Caki2 (cell line): ENCODE results near the gene CYTH4. TPM values are rescaled to one million over a fixed set of nuclear protein-coding genes. Genes with fewer than 3 reads are reported as not detected.

Source experiments
- DNase-seq: peaks from one replicate; pipeline ENCODE4 v3.0.0-alpha.2; 2015; ENCODE audit warnings: low read depth
- in situ Hi-C: cut with HindIII; loops from 2 replicates; pipeline ENCODE4 v1.10.0; 2016; ENCODE audit warnings: low sequenced_read_pairs, low pct_unique_long_range_greater_than_20kb, mixed read lengths
- total RNA-seq: library from RNA; depleted of rRNA; stranded (reverse); fragments of >200 nt; shearing (Covaris generic); gene quantifications from 2 replicates; pipeline ENCODE4 v1.2.3, GENCODE V29; 2014; ENCODE audit warnings: low replicate concordance

CYTH4 gene
- total RNA-seq, 1 experiment from 2014 or later: 0.98 TPM

DNA sequence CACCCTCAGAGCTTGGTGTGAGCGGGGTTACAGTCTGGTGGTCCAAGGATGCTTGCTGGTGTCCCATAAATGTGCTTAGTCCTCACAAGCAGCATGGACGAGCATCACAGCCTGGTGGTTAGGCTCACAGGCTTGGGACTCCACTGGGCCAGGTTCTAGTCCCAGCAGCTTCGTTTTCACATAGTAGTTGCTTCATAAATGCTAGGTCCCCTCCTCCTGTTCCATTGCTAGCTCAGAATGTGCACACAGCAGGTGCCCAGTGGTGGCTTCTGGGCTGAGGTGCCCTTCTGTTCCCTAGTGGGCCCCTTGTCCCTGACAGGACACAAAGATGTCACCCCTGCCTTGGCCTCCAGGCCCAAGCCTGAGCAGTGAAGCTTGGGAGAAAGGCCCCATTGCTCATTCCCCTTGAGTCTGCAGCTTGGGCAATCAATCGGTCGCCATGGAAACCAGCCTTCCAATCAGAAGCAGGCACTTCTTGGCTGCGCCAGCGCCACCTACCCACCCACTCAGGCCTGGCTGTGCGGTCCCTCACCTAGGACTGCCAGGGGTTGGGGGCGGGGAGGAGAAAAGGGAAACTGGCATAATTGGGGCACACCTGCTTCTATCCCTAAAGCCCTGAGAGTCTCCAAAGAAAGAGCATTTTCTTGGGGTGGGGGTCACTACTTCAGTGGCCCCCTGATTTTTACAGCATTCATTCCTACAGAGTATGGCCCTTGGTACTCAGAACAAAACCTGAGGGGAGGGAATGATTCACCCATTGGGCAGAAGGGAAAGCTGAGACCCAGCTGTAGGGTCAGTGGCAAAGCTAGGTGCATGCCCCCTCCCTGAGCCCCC is 48.1 kb downstream of the CYTH4 start:
- in situ Hi-C loops: no loop called here
- DNase-seq: peak; percentile 90

DNA sequence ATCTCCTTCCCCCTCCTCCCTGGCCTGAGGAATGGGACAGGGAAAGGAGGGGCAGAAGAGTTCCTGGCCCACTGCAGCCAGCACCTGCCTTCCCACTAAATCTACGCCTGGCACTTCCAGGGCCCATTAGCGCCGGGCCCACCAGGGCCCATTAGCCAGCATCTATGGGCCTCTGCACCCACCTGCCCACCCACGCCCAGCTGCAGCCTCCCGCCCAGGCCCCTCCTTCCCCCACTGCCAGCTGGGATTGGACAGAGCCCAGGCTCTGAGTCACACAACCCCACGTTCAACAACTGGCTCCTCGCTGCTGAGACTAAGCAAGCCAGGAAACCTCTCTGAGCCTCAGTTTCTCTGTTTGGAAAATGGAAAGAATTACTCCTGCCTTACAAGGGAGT is 48.7 kb downstream of the CYTH4 start:
- peak; percentile 57 for DNase-seq
- in situ Hi-C loops: no loop called here

DNA sequence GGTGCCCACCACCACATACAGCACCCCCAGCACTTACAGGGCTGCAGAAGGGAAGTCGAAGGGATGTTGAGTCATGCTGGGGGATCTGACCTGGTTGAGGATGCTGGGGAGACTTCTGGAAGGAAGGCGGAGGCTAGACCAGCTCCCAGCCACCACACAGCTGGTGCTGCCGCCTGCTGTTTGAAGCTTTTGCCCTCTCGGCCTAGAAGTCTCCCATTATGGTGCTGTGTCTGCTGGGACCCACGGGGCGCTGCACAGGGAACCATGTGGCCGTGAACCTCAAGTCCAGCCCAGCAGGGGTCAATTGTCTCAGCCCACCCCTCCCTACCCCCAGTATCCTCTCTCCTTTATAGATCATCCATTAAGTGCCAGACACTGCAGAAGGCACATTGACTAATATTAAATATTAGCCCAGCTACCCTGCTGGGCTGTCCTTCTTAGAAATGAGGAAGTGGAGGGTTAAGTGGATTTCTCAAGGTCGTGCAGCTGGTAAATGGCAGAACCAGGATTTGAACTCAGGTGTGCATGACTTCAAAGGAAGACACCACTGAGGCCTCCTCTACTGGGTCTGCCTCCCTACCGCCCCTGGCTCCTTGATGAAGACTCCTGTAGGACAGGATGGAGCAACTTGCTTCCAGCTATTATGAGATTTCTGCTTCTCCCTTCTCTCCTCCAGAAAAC is 49.7 kb downstream of the CYTH4 start:
- DNase-seq: peak; percentile 60
- in situ Hi-C loops: no loop called here

DNA sequence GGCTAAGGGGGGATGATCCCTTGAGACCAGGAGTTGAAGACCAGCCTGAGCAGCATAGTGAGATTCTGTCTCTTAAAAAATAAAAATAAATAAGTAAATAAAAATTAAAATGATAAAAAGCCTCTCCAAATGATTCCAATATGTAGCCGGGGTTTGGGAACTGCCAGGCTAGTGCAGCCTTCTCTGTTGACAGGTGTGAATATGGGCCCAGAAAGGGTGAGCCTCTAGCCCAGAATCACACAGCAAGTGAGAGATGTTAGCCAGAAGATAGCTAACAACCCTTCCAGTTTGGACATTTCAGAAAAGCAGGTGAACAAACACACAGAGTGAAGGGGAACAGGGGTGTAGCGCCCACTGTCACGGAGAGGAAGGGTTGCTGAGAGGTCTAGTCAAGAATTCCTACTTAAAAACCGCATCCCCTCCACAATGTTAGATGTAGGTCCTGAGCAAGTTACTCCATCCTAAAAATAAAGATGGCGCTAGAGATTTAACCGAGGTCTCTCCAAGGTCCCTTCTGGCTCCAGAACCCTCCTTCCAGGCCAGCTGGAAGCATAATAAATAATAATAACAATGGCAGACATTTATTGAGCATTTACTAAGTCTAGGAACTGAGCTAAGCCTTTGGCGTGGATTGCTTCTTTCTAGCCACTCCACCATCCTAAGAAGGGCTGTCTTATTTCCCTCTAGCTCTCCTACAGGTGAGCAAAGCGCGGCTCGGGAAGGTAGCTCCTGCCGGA is 51.6 kb downstream of the CYTH4 start:
- in situ Hi-C loops: no loop called here
- no peak for DNase-seq

DNA sequence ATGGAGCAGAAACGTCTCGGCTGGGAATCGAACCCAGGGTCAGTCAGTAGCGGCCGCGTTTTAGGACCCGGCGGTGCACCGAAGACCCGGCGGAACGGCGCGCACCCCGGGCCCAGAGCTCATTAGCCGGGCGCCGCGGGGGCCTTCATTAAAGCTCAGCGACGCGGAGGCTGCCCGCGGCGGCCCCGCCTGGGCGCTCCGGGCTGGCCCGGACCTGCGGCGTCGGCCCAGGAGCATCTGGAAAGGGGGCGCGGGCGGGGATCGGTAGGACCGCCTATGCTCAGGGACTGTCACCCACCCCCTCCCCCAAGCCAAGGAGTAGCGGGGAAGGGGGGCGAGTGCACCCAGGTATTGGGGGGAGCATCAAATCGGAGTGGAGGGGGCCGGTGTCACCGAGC is 52.2 kb downstream of the CYTH4 start:
- no peak for DNase-seq
- in situ Hi-C loops: no loop called here

DNA sequence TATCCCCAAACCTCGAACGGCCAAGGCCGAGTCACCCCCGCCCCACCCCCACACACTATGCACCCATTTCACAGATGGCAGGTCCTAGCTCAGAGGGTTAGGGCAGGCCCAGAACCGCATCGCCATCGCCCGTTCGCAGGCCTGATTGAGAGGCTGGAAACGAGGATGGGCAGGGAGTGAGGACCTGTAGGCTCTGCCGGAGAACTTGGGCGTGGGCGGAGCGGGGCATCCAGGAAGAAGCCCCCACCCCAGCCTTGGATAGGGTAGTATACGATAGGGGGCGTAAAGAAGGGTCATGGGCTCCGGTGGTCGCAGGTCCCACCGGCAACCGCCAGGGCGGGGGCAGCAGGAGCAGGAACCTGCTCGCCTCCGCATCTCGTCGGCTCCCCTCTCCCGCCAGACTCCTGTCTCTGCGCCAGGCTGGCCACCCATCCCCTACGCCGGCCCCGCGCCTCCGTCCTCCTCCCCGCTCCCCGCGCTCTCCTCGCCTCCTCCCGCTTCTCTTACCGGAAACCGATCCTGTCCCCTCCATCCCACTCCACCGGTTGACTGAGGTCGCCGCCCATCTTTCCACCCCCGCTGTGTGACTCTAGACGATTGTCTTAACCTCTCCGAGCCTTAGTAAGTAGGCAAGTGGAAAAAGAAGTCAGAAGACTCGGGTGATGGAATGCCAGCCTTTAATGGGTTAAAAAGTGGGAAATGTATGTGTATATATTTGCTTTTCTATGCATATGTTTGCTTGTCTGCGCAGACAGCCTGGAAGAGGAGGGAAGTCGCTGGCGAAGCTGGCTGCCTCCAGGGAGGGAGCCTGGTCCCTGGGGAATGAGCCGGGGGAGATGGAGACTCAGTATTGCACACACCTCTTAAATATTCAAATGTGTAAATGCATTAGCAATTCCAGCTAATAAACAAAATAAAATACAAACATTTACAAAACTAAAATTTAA is 52.8 kb downstream of the CYTH4 start:
- DNase-seq: no peak
- in situ Hi-C loops: no loop called here

DNA sequence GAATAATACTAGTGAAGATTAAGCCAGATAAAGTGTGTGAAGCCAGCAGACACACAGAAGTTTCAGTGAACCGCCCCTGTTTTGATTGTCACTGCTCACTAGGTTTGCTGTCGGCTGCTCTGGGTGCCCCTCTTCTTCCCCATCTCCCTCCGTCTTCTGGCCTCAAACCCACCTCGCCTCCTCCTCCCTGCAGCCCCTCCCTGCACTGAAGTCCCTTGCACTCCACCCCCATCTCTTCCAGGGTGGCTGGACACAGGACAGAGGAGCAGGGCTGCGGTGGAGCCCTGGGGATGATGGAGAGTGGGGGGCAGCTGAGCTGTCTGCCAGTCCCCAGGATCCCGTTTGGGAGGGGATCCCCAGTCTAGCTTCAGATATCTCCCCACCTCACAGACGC is 53.5 kb downstream of the CYTH4 start:
- DNase-seq: no peak
- in situ Hi-C loops: no loop called here

DNA sequence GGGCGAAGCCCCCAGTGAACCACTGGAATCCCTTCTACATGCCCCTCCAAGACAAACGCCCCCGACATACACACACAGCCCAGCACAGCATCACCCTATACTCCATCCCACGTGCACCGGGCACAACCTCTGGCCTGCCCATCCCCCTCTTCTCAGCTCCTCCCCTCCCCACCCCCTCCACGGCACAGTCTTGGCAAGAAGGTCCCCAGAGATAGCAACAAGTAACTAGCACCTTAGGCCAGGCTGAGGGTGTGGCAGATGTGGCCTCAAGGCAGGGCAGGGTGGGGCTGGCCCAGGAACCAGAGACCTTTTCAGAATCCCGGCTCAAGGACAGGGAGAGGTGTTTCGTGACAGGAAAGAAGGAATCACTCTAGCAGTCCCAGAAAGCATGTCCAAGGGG is 54.3 kb downstream of the CYTH4 start:
- DNase-seq: no peak
- in situ Hi-C loops: no loop called here

DNA sequence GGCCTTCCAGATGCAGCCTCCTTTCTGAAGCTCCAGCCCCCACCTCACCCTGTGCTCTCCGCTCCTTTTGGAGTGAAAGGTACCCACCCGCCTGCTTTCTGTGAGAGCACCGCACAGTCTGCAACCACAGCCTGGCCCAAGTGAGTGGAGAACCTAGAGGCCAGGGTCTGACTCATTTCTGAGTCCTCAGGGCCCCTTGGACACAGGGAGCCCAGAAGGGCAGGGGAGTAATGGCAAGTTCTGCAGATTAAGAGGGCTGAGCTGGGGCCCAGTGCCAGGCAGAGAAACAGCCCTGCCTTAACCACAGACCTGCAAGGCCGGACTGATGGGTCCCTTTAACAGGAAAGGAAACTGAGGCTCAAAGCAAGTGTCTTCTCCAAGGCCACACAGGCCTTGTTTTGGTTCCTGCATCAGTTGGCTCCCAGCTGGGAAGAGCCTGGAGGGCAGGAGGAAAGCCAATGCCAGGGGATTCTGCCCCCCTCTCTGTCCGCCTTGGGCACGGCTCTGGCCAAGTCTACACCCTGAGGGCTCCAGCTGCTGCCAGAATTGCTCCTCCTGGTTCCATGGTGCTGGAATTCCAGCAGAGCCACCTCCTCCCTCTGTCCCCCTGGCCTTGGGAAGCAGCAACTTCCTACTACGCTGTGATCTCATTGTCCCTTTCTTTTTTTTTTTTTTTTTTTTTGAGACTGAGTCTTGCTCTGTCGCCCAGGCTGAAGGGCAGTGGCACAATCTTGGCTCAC is 55.1 kb downstream of the CYTH4 start:
- in situ Hi-C loops: no loop called here
- DNase-seq: peak; percentile 29

DNA sequence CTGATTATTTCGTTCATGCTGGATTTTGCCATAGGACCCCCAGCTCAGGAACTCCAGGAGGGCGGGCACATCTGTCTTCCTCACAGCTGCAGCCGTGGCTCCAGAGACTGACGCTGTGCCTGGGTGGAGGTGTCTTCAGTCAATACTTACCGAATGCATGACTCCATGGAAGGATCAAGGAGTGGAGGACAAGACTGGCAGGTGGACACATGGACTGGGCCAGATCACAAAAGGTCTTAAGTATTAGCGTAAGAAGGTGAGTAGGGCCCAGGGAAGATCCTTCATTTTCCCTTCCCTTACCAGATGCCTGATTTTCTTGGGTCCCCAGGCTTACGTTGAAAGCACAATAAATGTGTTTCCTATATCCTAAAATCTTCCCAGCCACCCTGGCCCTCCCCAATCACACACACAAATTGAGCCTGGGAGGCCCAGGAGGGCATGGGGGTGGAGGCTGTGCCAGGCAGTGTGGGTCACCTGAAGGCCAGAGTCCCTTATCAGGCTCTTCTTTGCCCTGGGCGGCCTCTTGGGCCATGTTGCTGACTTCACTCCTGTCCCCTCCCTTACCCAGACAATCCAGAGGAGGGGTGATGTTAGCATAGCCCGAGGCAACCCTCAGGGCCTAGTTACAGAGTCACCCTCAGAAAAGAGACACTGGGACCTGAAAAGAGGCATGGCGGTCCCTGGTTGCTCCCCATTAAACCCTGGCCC is 56.4 kb downstream of the CYTH4 start:
- in situ Hi-C loops: no loop called here
- DNase-seq: no peak

DNA sequence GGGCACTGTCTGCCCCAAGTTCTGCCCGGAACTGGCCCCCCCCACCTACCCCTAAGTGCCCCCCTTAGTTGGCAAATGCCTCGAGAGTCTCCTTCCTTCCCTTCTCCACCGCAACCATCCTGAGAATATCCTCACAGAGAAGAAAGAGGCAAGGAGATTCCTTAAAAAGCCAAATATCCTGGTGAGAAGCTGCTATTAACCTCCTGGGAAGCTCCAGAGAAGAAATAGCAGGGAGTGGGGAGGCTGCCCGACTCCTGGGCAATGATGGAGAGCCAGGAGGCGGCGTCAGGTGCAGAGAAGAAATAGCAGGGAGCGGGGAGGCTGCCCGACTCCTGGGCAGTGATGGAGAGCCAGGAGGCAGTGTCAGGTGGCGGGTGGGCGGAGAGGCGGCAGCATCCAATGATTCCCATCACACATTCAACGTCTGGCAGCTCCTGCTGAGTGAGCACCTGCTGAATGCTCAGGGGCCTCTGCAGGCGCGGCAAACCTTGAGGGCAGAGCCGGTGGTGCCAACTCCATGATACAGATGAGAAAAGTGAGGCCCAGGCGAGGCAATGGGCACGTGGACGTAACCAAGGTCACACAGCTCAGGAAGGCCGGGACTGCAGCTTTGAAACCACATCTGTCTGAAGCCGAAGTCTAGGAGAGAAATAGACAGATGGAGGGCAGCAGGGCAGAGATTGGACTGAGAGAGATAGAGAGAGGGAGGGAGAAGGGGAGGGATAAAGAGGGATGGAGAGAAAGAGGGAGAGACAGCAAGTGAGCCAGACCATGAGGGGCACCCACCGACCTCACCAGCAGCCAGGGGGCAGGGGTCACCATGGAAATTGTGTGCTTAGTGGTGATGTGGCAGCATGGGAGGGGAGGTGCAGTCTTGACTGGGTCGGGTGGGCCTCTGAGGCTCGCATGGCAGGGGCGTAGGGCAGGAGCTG is 58.3 kb downstream of the CYTH4 start:
- no peak for DNase-seq
- in situ Hi-C loops: no loop called here

DNA sequence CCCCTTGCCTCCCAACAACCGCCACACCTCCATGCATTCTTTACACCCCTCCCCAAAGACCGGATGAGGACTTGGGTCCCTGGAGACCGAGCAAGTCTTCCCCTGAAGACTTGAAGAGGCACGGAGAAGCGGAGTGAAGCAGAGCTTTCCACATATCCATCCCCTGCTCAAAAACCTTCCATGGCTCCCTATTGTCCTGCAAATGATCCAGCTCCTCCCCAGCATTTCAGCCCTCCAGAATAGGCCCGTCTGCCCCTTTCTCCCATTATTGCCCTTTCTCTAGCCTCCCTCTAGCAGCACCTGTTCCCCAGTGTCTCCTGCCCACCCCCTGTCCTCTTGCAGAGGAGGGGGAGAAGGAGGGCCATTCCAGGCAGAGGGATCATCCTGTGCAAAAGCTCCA is 59.8 kb downstream of the CYTH4 start:
- no peak for DNase-seq
- in situ Hi-C loops: no loop called here

DNA sequence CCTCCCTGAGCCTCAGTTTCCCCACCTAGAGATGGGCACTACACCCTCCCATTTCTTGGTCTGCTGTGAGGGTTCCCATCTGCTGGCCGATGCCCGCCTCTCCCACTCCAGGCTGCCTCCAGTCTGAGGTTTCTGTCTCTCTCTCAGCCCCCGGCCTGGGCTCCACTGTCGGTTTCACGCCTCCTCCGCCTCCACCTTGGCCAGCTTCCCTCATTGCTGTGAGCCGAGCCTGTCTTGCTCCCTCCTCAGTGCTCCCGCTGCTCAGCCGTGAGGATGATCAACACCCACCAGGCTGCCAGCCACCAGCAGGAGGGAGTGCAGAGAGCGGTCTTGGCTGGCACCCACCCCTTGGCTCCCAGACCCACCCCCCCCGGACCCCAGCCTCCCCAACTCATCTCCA is 61.0 kb downstream of the CYTH4 start:
- in situ Hi-C loops: no loop called here

DNA sequence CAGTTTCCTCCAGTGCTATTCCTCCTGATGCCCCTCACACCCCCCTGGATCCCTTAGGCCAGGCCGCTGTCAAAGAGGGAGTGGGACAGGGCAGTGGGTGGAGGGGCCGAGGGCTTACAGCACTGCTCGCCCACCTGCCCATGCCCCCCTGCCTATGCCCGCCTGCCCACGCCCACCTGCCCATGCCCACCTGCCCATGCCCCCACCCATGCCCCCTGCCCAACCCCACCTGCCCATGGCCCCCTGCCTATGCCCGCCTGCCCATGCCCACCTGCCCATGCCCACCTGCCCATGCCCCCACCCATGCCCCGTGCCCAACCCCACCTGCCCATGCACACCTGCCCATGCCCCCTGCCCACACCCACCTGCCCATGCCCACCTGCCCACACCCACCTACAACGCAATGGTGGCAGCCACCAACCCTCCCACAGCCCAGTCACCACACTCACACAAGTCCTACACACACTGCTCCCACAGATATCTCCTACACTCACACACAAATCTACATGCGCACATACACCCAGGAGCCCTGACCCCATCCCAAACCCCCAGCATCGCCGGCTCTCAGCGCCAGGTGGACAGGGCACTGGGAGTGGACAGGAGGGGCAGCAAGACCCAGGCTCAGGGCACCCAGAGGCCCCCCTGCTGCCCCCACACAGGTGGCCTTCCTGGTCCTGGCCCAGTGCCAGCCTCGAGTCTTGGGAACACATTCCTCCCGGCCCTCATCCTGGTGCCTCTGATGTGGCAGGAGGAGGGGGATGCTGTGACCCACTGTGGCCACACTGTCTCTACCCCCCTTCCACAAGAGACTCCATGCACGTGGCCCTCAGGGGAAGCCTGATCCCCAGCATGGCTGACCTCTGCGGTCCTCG is 61.8 kb downstream of the CYTH4 start:
- in situ Hi-C loops: no loop called here
- DNase-seq: no peak

More for the DNA sequence above, 61.0 kb downstream of the CYTH4 start:
- DNase-seq: no peak

DNA sequence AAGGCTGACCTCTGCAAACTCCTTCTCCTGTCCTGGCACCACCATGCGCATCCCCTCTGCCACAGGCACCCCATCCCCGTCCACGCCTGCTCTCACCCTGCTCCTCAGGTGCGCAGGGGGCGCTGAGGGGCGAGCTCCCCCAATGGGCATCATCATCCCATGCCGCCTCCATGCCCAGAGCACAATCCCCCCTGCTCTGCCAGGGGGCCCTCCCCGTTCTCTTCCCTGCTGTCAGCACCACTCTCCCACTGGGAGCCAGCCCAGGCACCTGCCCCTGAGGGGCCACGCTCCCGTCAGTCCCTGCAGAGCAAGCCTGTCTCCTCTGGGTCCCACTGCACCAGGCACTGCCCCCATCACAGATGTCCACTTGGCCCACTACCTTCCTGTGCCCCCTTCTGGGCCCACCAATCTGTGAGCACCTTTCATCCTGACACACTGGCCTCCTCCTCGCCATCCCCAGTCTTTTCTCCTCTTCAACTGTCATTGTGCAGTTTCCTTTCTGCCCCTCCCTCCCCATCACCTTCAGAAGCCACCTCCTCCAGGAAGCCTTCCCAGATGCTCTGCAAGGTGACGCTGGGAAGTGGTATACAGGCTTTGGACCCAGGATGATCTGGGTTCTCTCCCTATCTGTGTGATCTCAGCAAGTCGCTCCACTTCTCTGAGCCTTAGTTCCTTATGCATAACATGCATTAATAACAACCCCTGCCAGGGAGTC is 62.6 kb downstream of the CYTH4 start:
- in situ Hi-C loops: no loop called here
- no peak for DNase-seq
